ENCODE results near the gene SP1.
A peak's percentile ranks its signal among the peaks of the same experiment; 100 is the strongest.
"Not testable (repeated sequence)": the region's sequence is repeated elsewhere in the genome, so short reads cannot be mapped to it uniquely, and the experiment has no call there.

The SP1 gene

DNA sequence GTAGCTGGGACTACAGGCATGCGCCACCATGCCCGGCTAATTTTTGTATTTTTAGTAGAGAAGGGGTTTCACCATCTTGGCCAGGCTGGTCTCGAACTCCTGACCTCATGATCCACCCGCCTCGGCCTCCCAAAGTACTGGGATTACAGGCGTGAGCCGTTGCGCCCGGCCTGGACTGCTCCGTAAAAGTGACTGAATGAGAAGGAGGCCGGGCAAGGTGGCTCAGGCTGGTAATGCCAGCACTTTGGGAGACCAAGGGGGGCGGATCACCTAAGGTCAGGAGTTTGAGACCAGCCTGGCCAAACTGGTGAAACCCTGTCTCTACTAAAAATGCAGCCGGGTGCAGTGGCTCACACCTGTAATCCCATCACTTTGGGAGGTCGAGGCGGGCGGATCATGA lies 22.4 kb downstream of the SP1 start:
- intact Hi-C loops (cut with DNase I): not testable (repeated sequence)

DNA sequence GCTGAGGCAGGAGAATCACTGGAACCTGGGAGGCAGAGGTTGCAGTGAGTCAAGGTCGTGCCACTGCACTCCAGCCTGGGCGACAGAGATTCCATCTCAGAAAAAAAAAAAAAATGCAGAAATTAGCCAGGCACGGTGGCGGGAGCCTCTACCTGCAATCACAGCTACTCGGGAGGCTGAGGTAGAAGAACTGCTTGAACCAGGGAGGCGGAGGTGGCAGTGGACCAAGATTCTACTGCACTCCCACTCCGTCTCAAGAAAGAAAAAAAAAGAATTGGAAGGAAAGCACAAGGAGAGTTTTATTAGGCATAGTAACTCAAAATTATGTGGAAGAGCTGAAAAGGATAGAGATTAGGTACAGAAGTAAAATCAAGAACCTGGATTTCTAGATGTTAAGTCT lies 22.9 kb downstream of the SP1 start:
- DNase-seq: no peak
- intact Hi-C loops (cut with DNase I): no loop called here

More for the DNA sequence above, 22.4 kb downstream of the SP1 start:
- not testable (repeated sequence) for DNase-seq

DNA sequence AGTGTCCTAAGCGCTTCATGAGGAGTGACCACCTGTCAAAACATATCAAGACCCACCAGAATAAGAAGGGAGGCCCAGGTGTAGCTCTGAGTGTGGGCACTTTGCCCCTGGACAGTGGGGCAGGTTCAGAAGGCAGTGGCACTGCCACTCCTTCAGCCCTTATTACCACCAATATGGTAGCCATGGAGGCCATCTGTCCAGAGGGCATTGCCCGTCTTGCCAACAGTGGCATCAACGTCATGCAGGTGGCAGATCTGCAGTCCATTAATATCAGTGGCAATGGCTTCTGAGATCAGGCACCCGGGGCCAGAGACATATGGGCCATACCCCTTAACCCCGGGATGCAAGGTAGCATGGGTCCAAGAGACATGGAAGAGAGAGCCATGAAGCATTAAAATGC lies 31.0 kb downstream of the SP1 start:
- peak in 1 of 10 donors; percentile 45 for DNase-seq
- intact Hi-C loops (cut with DNase I): no loop called here

GRCh38 chr12:53413485-53414204 lies 33.7 kb downstream of the SP1 start:
- DNase-seq: no peak
- intact Hi-C loops (cut with DNase I): no loop called here

- intact Hi-C loops (cut with DNase I): no loop called here
- no peak for DNase-seq
Measured at GRCh38 chr12:53414756-53415417, 34.9 kb downstream of the SP1 start.

GRCh38 chr12:53415752-53416389 lies 35.9 kb downstream of the SP1 start:
- intact Hi-C loops (cut with DNase I): not testable (repeated sequence)
- peak in 1 of 10 donors; percentile 38 for DNase-seq

DNA sequence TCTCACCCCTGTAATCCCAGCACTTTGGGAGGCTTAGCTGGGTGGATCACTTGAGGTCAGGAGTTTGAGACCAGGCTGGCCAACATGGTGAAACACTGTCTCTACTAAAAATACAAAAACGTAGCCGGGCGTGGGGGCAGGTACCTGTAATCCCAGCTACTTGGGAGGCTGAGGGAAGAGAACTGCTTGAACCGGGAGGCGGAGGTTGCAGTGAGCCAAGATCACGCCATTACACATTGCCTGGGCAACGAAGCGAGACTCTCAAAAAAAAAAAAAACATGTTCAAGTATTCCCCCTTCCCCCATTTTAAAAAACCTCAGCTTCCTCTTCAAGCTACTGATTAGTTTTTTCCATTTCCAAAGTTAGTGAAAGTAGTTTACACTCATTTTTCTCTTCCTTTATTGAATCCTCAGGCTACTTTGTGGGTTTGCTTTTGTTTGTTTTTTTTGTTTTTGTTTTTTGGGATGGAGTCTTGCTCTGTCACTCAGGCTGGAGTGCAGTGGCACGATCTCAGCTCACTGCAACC lies 37.4 kb downstream of the SP1 start:
- intact Hi-C loops (cut with DNase I): not testable (repeated sequence)
- DNase-seq: peak in 2 of 10 donors; percentile 20 to 24

DNA sequence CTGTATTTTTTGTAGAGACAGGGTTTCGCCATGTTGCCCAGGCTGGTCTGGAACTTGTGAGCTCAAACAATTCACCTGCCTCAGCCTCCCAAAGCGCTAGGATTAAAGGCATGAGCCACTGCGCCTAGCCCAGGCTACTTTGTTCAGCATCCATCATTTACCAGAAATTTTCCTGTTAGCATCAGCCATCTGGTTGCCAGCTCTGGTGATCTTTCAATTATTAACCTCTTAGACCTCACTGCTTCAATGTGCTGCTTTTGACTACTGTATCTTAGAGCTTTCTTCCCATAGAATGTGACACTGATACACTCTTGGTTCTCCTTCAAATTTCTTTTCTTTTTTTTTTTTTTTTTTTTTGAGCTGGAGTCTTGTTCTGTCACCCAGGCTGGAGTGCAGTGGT lies 38.2 kb downstream of the SP1 start:
- intact Hi-C loops (cut with DNase I): no loop called here
- peak in 2 of 10 donors; percentile 36 to 46 for DNase-seq

DNA sequence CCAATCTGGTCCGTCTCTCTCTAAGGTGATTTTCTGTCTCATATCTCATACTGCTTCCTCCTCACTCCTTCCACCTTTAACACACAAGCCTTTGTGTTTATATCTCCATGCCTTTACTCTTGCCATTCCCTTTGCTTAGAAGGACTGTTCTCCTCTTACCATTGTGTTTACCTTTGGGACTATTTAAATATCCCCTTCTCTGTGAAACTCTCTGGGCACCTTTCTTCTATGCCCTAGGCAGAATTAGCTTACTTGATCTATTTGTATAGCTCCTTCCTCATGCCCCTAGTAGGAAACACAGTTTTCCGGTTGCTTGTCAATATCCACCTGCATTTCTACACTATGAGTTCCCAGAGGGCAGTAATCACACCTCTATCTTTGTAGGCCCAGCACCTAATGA lies 39.8 kb downstream of the SP1 start:
- DNase-seq: no peak
- intact Hi-C loops (cut with DNase I): no loop called here

DNA sequence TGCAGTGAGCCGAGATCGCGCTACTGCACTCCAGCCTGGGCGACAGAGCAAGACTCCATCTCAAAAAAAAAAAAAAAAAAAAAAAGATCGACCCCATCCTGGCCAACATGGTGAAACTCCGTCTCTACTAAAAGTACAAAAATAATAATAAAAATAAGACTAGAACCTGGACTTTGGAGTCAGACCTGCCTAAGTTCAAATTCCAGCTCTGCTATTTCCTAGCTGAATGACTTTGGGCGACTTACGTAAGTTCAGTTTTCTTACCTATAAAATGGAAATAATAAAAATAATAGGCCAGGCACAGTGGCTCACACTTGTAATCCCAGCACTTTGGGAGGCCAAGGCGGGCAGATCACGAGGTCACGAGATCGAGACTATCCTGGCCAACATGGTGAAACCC lies 42.3 kb downstream of the SP1 start:
- intact Hi-C loops (cut with DNase I); DNase-seq: not testable (repeated sequence)

- intact Hi-C loops (cut with DNase I): no loop called here
- DNase-seq: no peak
Measured at GRCh38 chr12:53423597-53423996, 43.6 kb downstream of the SP1 start, which contains the start of gene AMHR2. TSS of gene AMHR2 (plus strand) at chr12:53423855. CDS start at chr12:53423935, 80 bp downstream.

DNA sequence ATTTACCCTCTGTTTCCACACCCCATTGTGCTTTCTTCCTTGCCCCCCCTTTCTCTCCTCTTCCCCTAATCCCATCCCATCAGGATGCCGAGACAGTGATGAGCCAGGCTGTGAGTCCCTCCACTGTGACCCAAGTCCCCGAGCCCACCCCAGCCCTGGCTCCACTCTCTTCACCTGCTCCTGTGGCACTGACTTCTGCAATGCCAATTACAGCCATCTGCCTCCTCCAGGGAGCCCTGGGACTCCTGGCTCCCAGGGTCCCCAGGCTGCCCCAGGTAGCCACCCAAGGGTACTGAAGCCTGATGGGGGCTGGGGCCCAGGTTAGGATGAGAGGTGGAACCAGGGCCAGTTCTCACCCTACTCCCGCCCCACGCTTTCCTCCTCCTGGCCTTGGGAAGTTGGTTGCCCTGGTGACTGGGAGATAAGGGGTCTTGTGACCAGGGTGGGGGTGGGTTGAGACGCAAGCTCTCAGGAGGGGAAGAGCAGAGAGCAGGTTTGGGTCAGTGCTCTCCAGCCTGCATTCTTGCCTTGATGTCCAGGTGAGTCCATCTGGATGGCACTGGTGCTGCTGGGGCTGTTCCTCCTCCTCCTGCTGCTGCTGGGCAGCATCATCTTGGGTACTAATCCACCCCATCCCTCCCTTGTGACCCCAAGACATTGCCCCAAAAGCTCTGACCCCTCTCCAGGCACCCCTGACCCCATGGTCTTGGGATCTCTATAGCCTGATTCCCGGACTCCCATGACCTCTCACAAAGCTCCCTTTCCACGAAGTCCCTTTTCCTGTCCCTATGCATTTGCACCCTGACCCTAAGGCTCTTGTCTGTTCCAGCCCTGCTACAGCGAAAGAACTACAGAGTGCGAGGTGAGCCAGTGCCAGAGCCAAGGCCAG lies 44.9 kb downstream of the SP1 start:
- intact Hi-C loops (cut with DNase I): no loop called here
- no peak for DNase-seq

GRCh38 chr12:53425515-53426150 lies 45.7 kb downstream of the SP1 start:
- intact Hi-C loops (cut with DNase I): no loop called here
- peak in 1 of 10 donors; percentile 49 for DNase-seq

GRCh38 chr12:53427905-53428594 lies 48.1 kb downstream of the SP1 start:
- intact Hi-C loops (cut with DNase I): no loop called here
- no peak for DNase-seq

- intact Hi-C loops (cut with DNase I): no loop called here
- DNase-seq: no peak
Measured at GRCh38 chr12:53428741-53429140, 48.8 kb downstream of the SP1 start.

- intact Hi-C loops (cut with DNase I): no loop called here
- DNase-seq: no peak
Measured at GRCh38 chr12:53430116-53430515, 50.1 kb downstream of the SP1 start.

DNA sequence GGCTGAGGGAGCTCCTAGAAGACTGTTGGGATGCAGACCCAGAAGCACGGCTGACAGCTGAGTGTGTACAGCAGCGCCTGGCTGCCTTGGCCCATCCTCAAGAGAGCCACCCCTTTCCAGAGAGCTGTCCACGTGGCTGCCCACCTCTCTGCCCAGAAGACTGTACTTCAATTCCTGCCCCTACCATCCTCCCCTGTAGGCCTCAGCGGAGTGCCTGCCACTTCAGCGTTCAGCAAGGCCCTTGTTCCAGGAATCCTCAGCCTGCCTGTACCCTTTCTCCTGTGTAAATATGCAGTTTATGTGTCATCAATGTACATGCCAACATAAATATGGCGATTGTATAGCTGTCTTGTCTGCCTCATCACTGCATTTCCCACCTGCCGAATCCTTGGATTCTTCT lies 51.2 kb downstream of the SP1 start:
- intact Hi-C loops (cut with DNase I): no loop called here
- no peak for DNase-seq

GRCh38 chr12:53435326-53435725 lies 55.4 kb downstream of the SP1 start:
- DNase-seq; intact Hi-C loops (cut with DNase I): not testable (repeated sequence)

- DNase-seq; intact Hi-C loops (cut with DNase I): not testable (repeated sequence)
Measured at GRCh38 chr12:53439582-53439981, 59.6 kb downstream of the SP1 start.
